BLaER1 (cell line): ENCODE results near the gene MGAT3.
"Not testable (repeated sequence)": the region's sequence is repeated elsewhere in the genome, so short reads cannot be mapped to it uniquely, and the experiment has no call there.

Experiments
- H3K27ac ChIP-seq: shearing (Covaris generic); formaldehyde crosslinking; 2 replicates; pipeline ENCODE4 v1.8.1; 2022
- H3K27me3 ChIP-seq: shearing (Covaris generic); formaldehyde crosslinking; 2 replicates; pipeline ENCODE4 v1.8.1; 2022
- H3K36me3 ChIP-seq: shearing (Covaris generic); formaldehyde crosslinking; 2 replicates; pipeline ENCODE4 v1.8.1; 2022
- H3K4me1 ChIP-seq: shearing (Covaris generic); formaldehyde crosslinking; 2 replicates; pipeline ENCODE4 v1.8.1; 2022
- H3K4me2 ChIP-seq: shearing (Covaris generic); formaldehyde crosslinking; 2 replicates; pipeline ENCODE4 v1.8.1; 2022
- H3K4me3 ChIP-seq: shearing (Covaris generic); formaldehyde crosslinking; 2 replicates; pipeline ENCODE4 v1.8.1; 2022
- H3K9ac ChIP-seq: shearing (Covaris generic); formaldehyde crosslinking; 2 replicates; pipeline ENCODE4 v1.8.1; 2022
- H3K9me3 ChIP-seq: shearing (Covaris generic); formaldehyde crosslinking; 2 replicates; pipeline ENCODE4 v1.8.1; 2022
- H4K20me1 ChIP-seq: shearing (Covaris generic); formaldehyde crosslinking; 2 replicates; pipeline ENCODE4 v1.8.1; 2022
- Cebpa-rat ChIP-seq: shearing (Covaris generic); IDR thresholded peaks from 2 replicates; pipeline ENCODE4 v1.8.1; 2022

Gene MGAT3, protein sequence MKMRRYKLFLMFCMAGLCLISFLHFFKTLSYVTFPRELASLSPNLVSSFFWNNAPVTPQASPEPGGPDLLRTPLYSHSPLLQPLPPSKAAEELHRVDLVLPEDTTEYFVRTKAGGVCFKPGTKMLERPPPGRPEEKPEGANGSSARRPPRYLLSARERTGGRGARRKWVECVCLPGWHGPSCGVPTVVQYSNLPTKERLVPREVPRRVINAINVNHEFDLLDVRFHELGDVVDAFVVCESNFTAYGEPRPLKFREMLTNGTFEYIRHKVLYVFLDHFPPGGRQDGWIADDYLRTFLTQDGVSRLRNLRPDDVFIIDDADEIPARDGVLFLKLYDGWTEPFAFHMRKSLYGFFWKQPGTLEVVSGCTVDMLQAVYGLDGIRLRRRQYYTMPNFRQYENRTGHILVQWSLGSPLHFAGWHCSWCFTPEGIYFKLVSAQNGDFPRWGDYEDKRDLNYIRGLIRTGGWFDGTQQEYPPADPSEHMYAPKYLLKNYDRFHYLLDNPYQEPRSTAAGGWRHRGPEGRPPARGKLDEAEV

DNA sequence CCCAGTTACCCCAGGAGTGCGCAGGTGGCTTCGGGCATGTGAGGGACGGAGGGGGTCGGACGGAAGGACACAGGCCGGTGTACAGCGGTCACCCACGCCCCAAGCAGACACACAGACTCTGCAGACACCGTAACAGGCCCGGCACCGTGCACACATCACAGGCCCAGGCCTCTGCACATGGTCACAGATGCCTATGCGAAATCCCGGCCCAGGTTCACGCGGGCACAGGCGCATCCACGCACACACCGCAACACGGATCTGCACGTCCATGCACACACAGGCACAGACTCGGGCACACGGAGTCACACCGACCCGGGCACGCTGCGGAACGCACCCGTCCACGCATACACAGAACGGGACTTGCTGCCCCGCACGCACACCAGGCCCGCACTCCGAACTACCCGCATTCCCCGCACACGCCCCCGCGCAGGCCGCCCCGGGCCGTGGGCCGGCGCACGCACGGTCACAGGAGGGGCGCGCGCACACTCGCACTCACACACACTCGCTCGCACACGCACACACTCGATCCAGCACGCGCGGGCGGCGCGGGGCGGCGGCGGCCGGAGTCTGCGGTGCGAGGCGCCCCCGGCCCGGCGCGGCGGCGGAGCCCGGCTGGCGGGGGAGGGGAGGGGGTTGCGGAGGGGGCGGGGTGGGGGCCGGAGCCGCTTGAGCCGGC is at the start of gene MGAT3:
TSS of gene MGAT3 (plus strand) at position 491 of the 676 bp plus-strand sequence. CDS start 30,336 bp downstream, outside the sequence.
- Histone ChIP-seq H3K4me1 (peaks cover 44% of the 10 kb centered on the region), H3K4me2 (peak within 1 kb of the TSS; percentile 93), H3K4me3 (peak within 1 kb of the TSS; percentile 76), H4K20me1 (no peaks in the 10 kb centered on the region), H3K9ac (peak within 1 kb of the TSS; percentile 81), H3K27ac (peak within 1 kb of the TSS; percentile 83), H3K27me3 (peaks cover 7% of the 10 kb centered on the region; the same call in 1 of the 2 replicates), H3K9me3 (no peaks in the 10 kb centered on the region), H3K36me3 (no peaks in the 10 kb centered on the region)
- TF ChIP-seq Cebpa-rat = no peak

DNA sequence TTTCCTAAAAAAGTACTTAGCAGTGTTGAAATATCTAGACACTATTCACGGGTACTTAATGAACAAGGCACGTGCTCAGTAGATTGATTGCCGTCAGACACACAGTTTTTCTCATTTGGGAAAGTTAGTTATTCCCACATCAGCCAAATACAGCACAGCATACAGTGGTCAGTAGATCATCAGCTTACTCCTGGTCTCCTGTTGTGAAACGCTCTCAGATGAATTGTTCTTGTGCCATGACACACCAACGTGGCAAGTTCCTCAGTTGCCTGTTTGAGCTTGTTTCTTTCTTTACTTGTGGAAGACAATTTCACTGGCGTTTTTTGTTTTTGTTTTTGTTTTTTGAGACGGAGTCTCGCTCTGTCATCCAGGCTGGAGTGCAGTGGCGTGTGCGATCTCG is 48.6 kb upstream of the MGAT3 start:
- H3K4me1 ChIP-seq = peaks cover 66% of the 10 kb centered on the region
- H4K20me1 ChIP-seq = no peaks in the 10 kb centered on the region
- no peaks in the 10 kb centered on the region for H3K27me3 ChIP-seq
- H3K27ac ChIP-seq = peak overlapping the region; percentile 3; the same call in 1 of the 2 replicates
- peaks cover 24% of the 10 kb centered on the region for H3K36me3 ChIP-seq
- H3K4me2 ChIP-seq = no peak overlapping the region; the same call in 1 of the 2 replicates
- no peak for TF ChIP-seq Cebpa-rat
- H3K4me3 ChIP-seq = no peak overlapping the region
- H3K9ac ChIP-seq = no peak overlapping the region
- no peaks in the 10 kb centered on the region for H3K9me3 ChIP-seq

DNA sequence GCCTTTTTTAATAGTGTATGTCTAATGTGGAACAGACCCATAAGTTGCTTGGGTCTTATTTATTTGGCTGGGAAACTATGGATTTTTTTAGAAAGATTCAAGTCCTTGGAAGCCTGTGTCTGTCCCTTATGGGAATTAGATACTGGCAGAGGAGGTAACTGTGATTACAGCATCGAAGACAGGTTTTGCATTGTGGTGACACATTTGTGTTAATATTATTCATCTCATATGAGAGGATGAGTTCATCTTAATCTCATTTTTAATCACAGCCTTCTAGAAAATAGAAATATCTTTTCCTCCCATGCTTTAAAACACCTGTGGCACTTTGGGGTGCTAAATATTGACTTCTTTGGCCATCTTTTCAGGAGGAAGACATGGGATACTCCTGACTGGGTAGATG is 48.0 kb upstream of the MGAT3 start:
- peak overlapping the region; percentile 3; the same call in 1 of the 2 replicates for H3K27ac ChIP-seq
- no peak overlapping the region for H3K4me3 ChIP-seq
- H3K9ac ChIP-seq = no peak overlapping the region
- no peak for TF ChIP-seq Cebpa-rat
- H3K36me3 ChIP-seq = peaks cover 21% of the 10 kb centered on the region
- H3K27me3 ChIP-seq = no peaks in the 10 kb centered on the region
- H3K4me1 ChIP-seq = peaks cover 72% of the 10 kb centered on the region
- H3K4me2 ChIP-seq = peak overlapping the region; percentile 6; the same call in 1 of the 2 replicates
- no peaks in the 10 kb centered on the region for H4K20me1 ChIP-seq
- H3K9me3 ChIP-seq = no peaks in the 10 kb centered on the region

DNA sequence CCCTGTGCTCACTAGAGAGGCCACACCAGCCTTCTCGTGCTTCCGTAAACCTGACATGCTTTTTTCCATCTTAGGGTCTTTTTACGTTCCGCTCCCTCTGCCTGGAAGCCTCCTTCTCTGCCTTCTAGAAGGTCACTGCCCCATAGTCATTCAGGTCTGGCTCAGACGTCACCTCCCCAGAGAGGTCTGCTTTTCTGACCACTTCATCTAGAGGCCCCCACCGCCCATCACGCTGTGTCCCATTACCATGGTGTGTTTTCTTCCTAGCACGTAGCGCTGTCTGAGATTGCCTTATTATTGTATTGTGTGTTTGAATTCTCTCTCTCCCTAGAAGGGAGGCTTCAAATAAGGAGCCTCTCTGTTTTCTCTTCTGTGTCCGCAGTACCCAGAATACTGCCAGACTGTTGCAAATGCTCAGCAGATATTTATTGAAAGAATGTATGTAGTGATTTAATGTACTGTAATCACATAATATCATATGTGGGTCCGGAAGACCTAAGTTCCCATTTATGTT is 47.2 kb upstream of the MGAT3 start:
- H3K4me2 ChIP-seq = no peak overlapping the region
- no peaks in the 10 kb centered on the region for H3K27me3 ChIP-seq
- peaks cover 15% of the 10 kb centered on the region for H3K36me3 ChIP-seq
- no peaks in the 10 kb centered on the region for H4K20me1 ChIP-seq
- no peak overlapping the region for H3K27ac ChIP-seq
- H3K9ac ChIP-seq = 0 out of 2 replicates have a peak overlapping the region, but pooled peaks have one; percentile 10
- H3K9me3 ChIP-seq = no peaks in the 10 kb centered on the region
- no peak overlapping the region for H3K4me3 ChIP-seq
- H3K4me1 ChIP-seq = peaks cover 80% of the 10 kb centered on the region
- TF ChIP-seq Cebpa-rat = no peak

DNA sequence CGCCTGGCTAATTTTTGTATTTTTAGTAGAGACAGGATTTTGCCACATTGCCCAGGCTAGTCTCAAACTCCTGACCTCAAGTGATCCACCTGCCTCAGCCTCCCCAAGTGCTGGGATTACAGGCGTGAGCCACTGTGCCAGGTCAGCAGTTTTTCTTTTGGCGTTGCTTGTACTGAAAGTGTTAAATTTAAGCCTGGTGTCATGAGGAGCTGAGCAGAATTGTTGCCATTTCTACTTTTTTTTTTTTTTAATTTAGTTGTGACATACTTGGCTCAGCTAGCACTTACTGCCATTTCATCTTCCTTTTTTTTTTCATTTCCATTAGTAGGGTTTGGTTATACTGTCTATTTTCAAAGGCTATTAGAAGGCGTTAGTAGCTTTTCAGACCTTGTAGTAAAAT is 46.5 kb upstream of the MGAT3 start:
- Histone ChIP-seq H3K9ac (no peak overlapping the region), H3K4me1 (peaks cover 87% of the 10 kb centered on the region), H3K36me3 (peaks cover 13% of the 10 kb centered on the region), H3K4me2 (no peak overlapping the region), H3K27me3 (no peaks in the 10 kb centered on the region), H3K4me3 (no peak overlapping the region), H3K9me3 (no peaks in the 10 kb centered on the region), H4K20me1 (no peaks in the 10 kb centered on the region), H3K27ac (no peak overlapping the region)
- no peak for TF ChIP-seq Cebpa-rat

DNA sequence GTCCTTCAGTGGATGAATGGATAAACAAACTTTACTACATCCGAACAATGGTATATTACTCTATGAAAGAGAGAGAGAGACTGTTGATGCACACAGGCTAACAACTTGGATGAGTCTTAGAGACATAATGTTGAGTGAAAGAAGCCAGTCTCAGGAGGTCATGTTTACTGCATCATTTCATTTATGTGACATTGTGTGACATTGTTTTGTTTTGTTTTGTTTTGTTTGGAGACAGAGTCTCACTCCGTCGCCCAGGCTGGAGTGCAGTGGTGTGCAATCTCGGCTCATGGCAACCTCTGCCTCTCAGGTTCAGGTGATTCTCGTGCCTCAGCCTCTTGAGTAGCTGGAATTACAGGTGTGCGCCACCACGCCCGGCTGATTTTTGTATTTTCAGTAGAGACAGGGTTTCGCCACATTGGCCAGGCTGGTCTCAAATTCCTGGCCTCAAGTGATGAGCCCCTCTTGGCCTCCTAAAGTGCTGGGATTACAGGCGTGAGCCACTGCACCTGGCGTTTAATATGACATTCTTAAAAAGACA is 44.9 kb upstream of the MGAT3 start:
- H3K4me3 ChIP-seq = peak overlapping the region; percentile 19; the same call in 1 of the 2 replicates
- peak overlapping the region; percentile 69 for H3K9ac ChIP-seq
- not testable (repeated sequence) for H3K27me3 ChIP-seq, H4K20me1 ChIP-seq, H3K9me3 ChIP-seq
- peak overlapping the region; percentile 84 for H3K4me2 ChIP-seq
- H3K4me1 ChIP-seq = peaks cover 100% of the 10 kb centered on the region
- H3K36me3 ChIP-seq = peaks cover 21% of the 10 kb centered on the region
- H3K27ac ChIP-seq = peak overlapping the region; percentile 86

DNA sequence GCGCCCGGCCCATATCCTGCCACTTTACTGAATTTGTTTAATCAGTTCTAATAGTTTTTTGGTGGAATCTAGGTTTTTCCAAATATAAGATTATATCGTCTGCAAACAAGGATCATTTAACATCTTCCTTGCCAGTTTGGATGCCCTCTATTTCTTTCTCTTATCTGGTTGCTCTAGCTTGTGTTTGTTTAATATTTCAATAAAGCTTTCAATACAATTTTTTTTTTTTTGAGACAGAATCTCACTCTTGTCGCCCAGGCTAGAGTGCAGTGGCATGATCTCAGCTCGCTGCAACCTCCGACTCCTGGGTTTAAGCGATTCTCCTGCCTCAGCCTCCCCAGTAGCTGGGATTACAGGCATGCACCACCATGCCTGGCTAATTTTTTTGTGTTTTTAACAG is 43.6 kb upstream of the MGAT3 start:
- not testable (repeated sequence) for H3K4me3 ChIP-seq, H3K9me3 ChIP-seq, H3K27me3 ChIP-seq, H3K9ac ChIP-seq, H4K20me1 ChIP-seq
- H3K4me2 ChIP-seq = peak overlapping the region; percentile 84
- H3K36me3 ChIP-seq = peaks cover 34% of the 10 kb centered on the region
- peaks cover 97% of the 10 kb centered on the region for H3K4me1 ChIP-seq
- H3K27ac ChIP-seq = peak overlapping the region; percentile 75

DNA sequence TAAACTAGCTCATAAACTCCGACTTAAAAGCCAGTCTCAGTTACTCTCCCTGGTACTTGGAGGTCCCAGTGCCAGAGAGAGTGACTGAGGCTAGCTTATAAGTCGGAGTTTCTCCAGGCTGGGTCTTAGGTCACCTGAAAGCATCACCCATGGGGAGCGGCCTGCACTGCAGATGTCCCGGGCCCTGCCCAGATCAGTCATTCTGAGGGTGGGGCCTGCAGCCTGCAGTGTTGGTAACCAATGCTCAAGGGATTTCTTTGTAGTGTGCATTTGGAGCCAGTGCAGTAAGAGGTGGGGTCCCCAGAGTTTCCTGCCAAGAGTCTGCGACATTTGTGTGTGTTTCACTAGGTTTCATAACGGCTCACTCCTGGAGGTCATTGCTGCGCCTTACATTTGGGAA is 42.4 kb upstream of the MGAT3 start:
- peaks cover 97% of the 10 kb centered on the region for H3K4me1 ChIP-seq
- H3K9me3 ChIP-seq = no peaks in the 10 kb centered on the region
- H3K27ac ChIP-seq = peak overlapping the region; percentile 75
- H3K27me3 ChIP-seq = no peaks in the 10 kb centered on the region
- peak overlapping the region; percentile 29 for H3K4me3 ChIP-seq
- TF ChIP-seq Cebpa-rat = no peak
- H3K36me3 ChIP-seq = peaks cover 46% of the 10 kb centered on the region
- peak overlapping the region; percentile 48; the same call in 1 of the 2 replicates for H3K9ac ChIP-seq
- no peaks in the 10 kb centered on the region for H4K20me1 ChIP-seq
- H3K4me2 ChIP-seq = peak overlapping the region; percentile 84

DNA sequence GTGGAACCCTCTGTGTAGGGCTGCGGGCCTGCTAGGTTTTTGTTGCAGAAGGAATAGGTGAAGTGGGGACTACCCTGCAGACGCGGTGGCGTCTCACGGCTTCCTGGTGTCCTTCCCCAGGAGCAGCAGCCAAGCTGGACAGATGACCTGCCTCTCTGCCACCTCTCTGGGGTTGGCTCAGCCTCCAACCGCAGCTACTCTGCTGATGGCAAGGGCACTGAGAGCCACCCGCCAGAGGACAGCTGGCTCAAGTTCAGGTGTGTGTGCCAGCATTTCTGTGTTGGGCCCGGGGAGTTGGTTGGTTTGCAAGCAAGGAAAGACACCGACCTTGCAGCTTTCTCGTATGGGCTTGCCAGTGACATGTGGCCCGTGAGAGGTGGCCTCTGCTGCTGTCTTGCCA is 41.9 kb upstream of the MGAT3 start:
- Histone ChIP-seq H3K9ac (peak overlapping the region; percentile 48), H3K27me3 (no peaks in the 10 kb centered on the region), H3K4me3 (peak overlapping the region; percentile 29), H3K27ac (peak overlapping the region; percentile 75), H3K4me1 (peaks cover 97% of the 10 kb centered on the region), H3K36me3 (peaks cover 51% of the 10 kb centered on the region), H4K20me1 (no peaks in the 10 kb centered on the region), H3K9me3 (no peaks in the 10 kb centered on the region), H3K4me2 (peak overlapping the region; percentile 84)
- no peak for TF ChIP-seq Cebpa-rat
